H1 (cell line): ENCODE results near the gene DCDC2C. TPM values are rescaled to one million over a fixed set of nuclear protein-coding genes. Genes with fewer than 3 reads are reported as not detected.
A peak's percentile ranks its signal among the peaks of the same experiment; 100 is the strongest.

ENCODE experiments used
- CTCF ChIA-PET: fragments of 300-600 bp; sonication (Branson Sonifier 250); formaldehyde crosslinking; loops from one replicate; lab custom pipeline; 2021; ENCODE audit not compliant: partially characterized antibody; lab: Charles Lee
- POLR2A ChIA-PET: fragments of 300-600 bp; sonication (Branson Sonifier 250); formaldehyde crosslinking; loops from one replicate; lab custom pipeline; 2021; ENCODE audit warnings: inconsistent platforms; ENCODE audit not compliant: partially characterized antibody; lab: Charles Lee
- DNase-seq, 2 experiments: peaks; one replicate each; pipeline versions ENCODE4 v3.0.0 to v3.0.0-alpha.2; 2010 to 2022; ENCODE audit warnings: low spot score in 2 of 2, low read depth in 1 of 2, mixed read lengths in 1 of 2
- FAIRE-seq: peaks from 2 replicates; lab custom pipeline; 2011; peaks lifted over from hg19 to GRCh38; lab: Jason Lieb, UNC
- H2AFZ ChIP-seq: 2 replicates; pipeline ENCODE4 v1.8.1; 2012; ENCODE audit warnings: low read length, inconsistent platforms
- H2AK5ac ChIP-seq: 2 replicates; pipeline ENCODE4 v1.6.1; 2013; ENCODE audit warnings: low read depth, low read length
- H2BK120ac ChIP-seq: replicated peaks from 2 replicates; pipeline ENCODE3; 2013; ENCODE audit warnings: low read depth, low read length, inconsistent platforms
- H2BK12ac ChIP-seq: 2 replicates; pipeline ENCODE4 v1.6.1; 2013; ENCODE audit warnings: low read depth, low read length
- H2BK15ac ChIP-seq: 2 replicates; pipeline ENCODE4 v1.6.1; 2013; ENCODE audit warnings: low read length
- H2BK20ac ChIP-seq: 2 replicates; pipeline ENCODE4 v1.6.1; 2013; ENCODE audit warnings: low read length
- H2BK5ac ChIP-seq: 2 replicates; pipeline ENCODE4 v1.6.1; 2013; ENCODE audit warnings: low read depth, low read length
- H3K14ac ChIP-seq: 2 replicates; pipeline ENCODE4 v1.6.1; 2013; ENCODE audit warnings: inconsistent platforms; ENCODE audit not compliant: insufficient read length
- H3K18ac ChIP-seq: 2 replicates; pipeline ENCODE4 v1.6.1; 2013; ENCODE audit warnings: low read length; ENCODE audit errors: extremely low read depth
- H3K23ac ChIP-seq: 2 replicates; pipeline ENCODE4 v1.6.1; 2013; ENCODE audit warnings: inconsistent platforms; ENCODE audit not compliant: insufficient read length
- H3K23me2 ChIP-seq: 2 replicates; pipeline ENCODE4 v1.6.1; 2013; ENCODE audit warnings: low read depth, low read length
- H3K27ac ChIP-seq: 2 replicates; pipeline ENCODE4 v1.6.1; 2011; ENCODE audit warnings: low read depth, low read length, inconsistent platforms
- H3K27me3 ChIP-seq, 4 experiments: replicated peaks in 1 of 4; 1 replicate in 1 of 4; 2 replicates in 3 of 4; pipeline versions ENCODE4 v1.6.1 to v1.8.1; 2011 to 2013; ENCODE audit warnings: low read length in 3 of 4, mild to moderate bottlenecking in 3 of 4, inconsistent platforms in 2 of 4, mixed read lengths in 2 of 4, moderate library complexity in 1 of 4; ENCODE audit not compliant: control insufficient read depth in 3 of 4, insufficient read depth in 3 of 4; ENCODE audit errors: extremely low read depth in 1 of 4
- H3K36me3 ChIP-seq, 4 experiments: 2 replicates each; pipeline versions ENCODE4 v1.6.1 to v1.8.1; 2011 to 2013; ENCODE audit warnings: mild to moderate bottlenecking in 4 of 4, low read length in 3 of 4, moderate library complexity in 2 of 4, control low read depth in 1 of 4, inconsistent platforms in 1 of 4; ENCODE audit not compliant: insufficient read depth in 4 of 4, control insufficient read depth in 2 of 4
- H3K4ac ChIP-seq: replicated peaks from 2 replicates; pipeline ENCODE3; 2013; ENCODE audit warnings: low read length, low read depth, mixed read lengths, inconsistent platforms; ENCODE audit not compliant: insufficient read length
- H3K4me1 ChIP-seq, 4 experiments: replicated peaks in 1 of 4; 1 replicate in 1 of 4; 2 replicates in 3 of 4; pipeline versions ENCODE4 v1.6.1 to v1.8.1; 2011 to 2013; ENCODE audit warnings: low read length in 3 of 4, inconsistent platforms in 2 of 4, mixed read lengths in 1 of 4; ENCODE audit not compliant: insufficient read depth in 4 of 4, control insufficient read depth in 3 of 4
- H3K4me2 ChIP-seq, 2 experiments: 2 replicates each; pipeline versions ENCODE4 v1.6.1 to v1.8.1; 2011 to 2013; ENCODE audit warnings: low read depth in 2 of 2, low read length in 2 of 2, control low read depth in 1 of 2, inconsistent platforms in 1 of 2, mild to moderate bottlenecking in 1 of 2; ENCODE audit not compliant: insufficient read depth in 1 of 2
- H3K4me3 ChIP-seq, 4 experiments: fragments of 200-600, 300-600 bp in 1 of 4; sonication (generic), shearing (Covaris generic), sonication (Bioruptor Twin) in 1 of 4; 2 replicates each; pipeline versions ENCODE4 v1.5.1 to v1.8.1; 2011 to 2016; ENCODE audit warnings: low read length in 4 of 4, low read depth in 3 of 4, control low read depth in 2 of 4, inconsistent platforms in 2 of 4, mild to moderate bottlenecking in 2 of 4, mixed read lengths in 1 of 4, moderate library complexity in 1 of 4; ENCODE audit not compliant: insufficient read depth in 2 of 4; ENCODE audit errors: extremely low read depth in 1 of 4
- H3K56ac ChIP-seq: replicated peaks from 2 replicates; pipeline ENCODE3; 2013; ENCODE audit warnings: low read depth, mild to moderate bottlenecking, mixed read lengths, low read length, inconsistent platforms; ENCODE audit not compliant: insufficient read length
- H3K79me1 ChIP-seq: 2 replicates; pipeline ENCODE4 v1.6.1; 2013; ENCODE audit warnings: low read depth, low read length, control low read depth
- H3K79me2 ChIP-seq, 2 experiments: 2 replicates each; pipeline versions ENCODE4 v1.6.1 to v1.8.1; 2012 to 2013; ENCODE audit warnings: low read length in 2 of 2, mild to moderate bottlenecking in 2 of 2, inconsistent platforms in 1 of 2; ENCODE audit not compliant: insufficient read depth in 2 of 2, control insufficient read depth in 1 of 2
- H3K9ac ChIP-seq, 4 experiments: replicated peaks in 1 of 4; 1 replicate in 1 of 4; 2 replicates in 3 of 4; pipeline versions ENCODE4 v1.6.1 to v1.8.1; 2011 to 2013; ENCODE audit warnings: low read depth in 3 of 4, low read length in 3 of 4, control low read depth in 2 of 4, mild to moderate bottlenecking in 2 of 4, moderate library complexity in 2 of 4, inconsistent platforms in 1 of 4; ENCODE audit errors: extremely low read depth in 1 of 4
- H3K9me3 ChIP-seq, 2 experiments: 2 replicates each; pipeline versions ENCODE4 v1.6.1 to v1.8.1; 2012 to 2013; ENCODE audit warnings: mild to moderate bottlenecking in 2 of 2, moderate library complexity in 2 of 2, control low read depth in 1 of 2, inconsistent platforms in 1 of 2, low read depth in 1 of 2, low read length in 1 of 2, mixed read lengths in 1 of 2; ENCODE audit not compliant: insufficient read depth in 2 of 2
- H4K20me1 ChIP-seq, 2 experiments: replicated peaks in 1 of 2; 2 replicates each; pipeline versions ENCODE3 to v1.8.1; 2011 to 2013; ENCODE audit warnings: inconsistent platforms in 2 of 2, low read length in 2 of 2, mild to moderate bottlenecking in 1 of 2; ENCODE audit not compliant: insufficient read depth in 2 of 2, control insufficient read depth in 1 of 2
- H4K5ac ChIP-seq: 2 replicates; pipeline ENCODE4 v1.6.1; 2013; ENCODE audit warnings: low read length, low read depth, mixed read lengths, inconsistent platforms; ENCODE audit not compliant: insufficient read length
- H4K8ac ChIP-seq: 2 replicates; pipeline ENCODE4 v1.8.0; 2013; ENCODE audit warnings: mild to moderate bottlenecking, moderate library complexity, low read length, inconsistent platforms; ENCODE audit not compliant: insufficient read depth; ENCODE audit errors: extremely low read depth
- H4K91ac ChIP-seq: replicated peaks from 2 replicates; pipeline ENCODE3; 2013; ENCODE audit warnings: low read length, mixed read lengths, inconsistent platforms; ENCODE audit not compliant: insufficient read length
- WGBS, 2 experiments: shearing (Covaris generic) in 1 of 2; methylation state at CpG; one replicate each; pipeline versions ENCODE4 v1.1.6 to v1.1.7; 2013 to 2015; ENCODE audit warnings: low lambda C conversion rate in 2 of 2, mixed read lengths in 2 of 2, inconsistent platforms in 1 of 2, low coverage in 1 of 2, missing lambda C conversion rate in 1 of 2; ENCODE audit not compliant: insufficient replicate concordance in 2 of 2, insufficient coverage in 1 of 2, insufficient read length in 1 of 2; ENCODE audit errors: extremely low coverage in 1 of 2, missing lambda C conversion rate in 1 of 2; 5-methylcytosine and 5-hydroxymethylcytosine counted together
- polyA plus RNA-seq, 7 experiments: library from polyadenylated mRNA; depleted of rRNA in 3 of 7; stranded (reverse) in 5 of 7; unstranded in 2 of 7; fragments of >200 nt in 5 of 7; fragments of 200-250 nt in 2 of 7; gene quantifications; 1 replicate in 5 of 7; 2 replicates in 1 of 7; 4 replicates in 1 of 7; pipeline versions ENCODE4 v1.2.1 to v1.2.3, GENCODE V29; 2011 to 2013; ENCODE audit warnings: missing spikeins in 2 of 7, mixed read lengths in 2 of 7
- total RNA-seq: library from RNA; stranded (reverse); fragmentation: NEBNext Ultra II Directional; extraction: Animal tissue kit (Norgen Biotek cat#: 25700); gene quantifications from 2 replicates; pipeline ENCODE4 v1.2.1, GENCODE V29; 2021

DCDC2C gene
- total and polyA plus RNA-seq, 2 of the 8 experiments (the other 6 are each of a cell fraction or from before 2014, with no cell fraction given) = 0.50 TPM; not detected in 1

- H2BK20ac ChIP-seq = no peak overlapping the region
- no peak overlapping the region for H2AK5ac ChIP-seq
- no peak overlapping the region for H2AFZ ChIP-seq
- no peak overlapping the region for H2BK12ac ChIP-seq
- POLR2A ChIA-PET = no interaction called here
- H3K4me1 ChIP-seq = no peaks in the 10 kb centered on the region
- no peak overlapping the region for H2BK5ac ChIP-seq
- no peak overlapping the region for H3K4me3 ChIP-seq
- no peaks in the 10 kb centered on the region for H3K79me1 ChIP-seq
- peak in 1 of 2 experiments; percentile 16 for DNase-seq
- CTCF ChIA-PET = interaction anchor here (1.3 kb wide), 1 partner anchor 58 kb away, joined by 5 read pairs; no protein-coding TSS in a partner anchor
- H4K8ac ChIP-seq = no peak overlapping the region
- H3K9me3 ChIP-seq = no peaks in the 10 kb centered on the region
- no peak overlapping the region for H3K14ac ChIP-seq
- no peak for FAIRE-seq
- no peaks in the 10 kb centered on the region for H4K20me1 ChIP-seq
- no peaks in the 10 kb centered on the region; the same call in 1 of the 2 replicates for H3K23me2 ChIP-seq
- H3K18ac ChIP-seq = no peak overlapping the region
- no peak overlapping the region for H4K91ac ChIP-seq
- H3K36me3 ChIP-seq = no peaks in the 10 kb centered on the region
- H2BK120ac ChIP-seq = no peak overlapping the region
- H3K27me3 ChIP-seq = no peaks in the 10 kb centered on the region
- H3K79me2 ChIP-seq = no peaks in the 10 kb centered on the region
- H3K4ac ChIP-seq = no peak overlapping the region
- H3K9ac ChIP-seq = no peak overlapping the region
- no peak overlapping the region for H3K27ac ChIP-seq
- H3K56ac ChIP-seq = no peak overlapping the region
- no peak overlapping the region for H3K4me2 ChIP-seq
- no peak overlapping the region for H3K23ac ChIP-seq
- no peak overlapping the region for H4K5ac ChIP-seq
- no peak overlapping the region for H2BK15ac ChIP-seq
- WGBS, 2 experiments = 78% methylated on average over 11 of the region's 11 CpGs; no CpG with 5 or more reads in 1 of the 2 experiments
Observed at GRCh38 chr2:3670941-3671340, 32.4 kb upstream of the DCDC2C start.
